ENCODE results near the gene BCL2L14. TPM values are rescaled to one million over a fixed set of nuclear protein-coding genes. Genes with fewer than 3 reads are reported as not detected.
A peak's percentile ranks its signal among the peaks of the same experiment; 100 is the strongest.

BCL2L14 gene
- total and polyA plus RNA-seq, 7 donors, result not detected

DNA sequence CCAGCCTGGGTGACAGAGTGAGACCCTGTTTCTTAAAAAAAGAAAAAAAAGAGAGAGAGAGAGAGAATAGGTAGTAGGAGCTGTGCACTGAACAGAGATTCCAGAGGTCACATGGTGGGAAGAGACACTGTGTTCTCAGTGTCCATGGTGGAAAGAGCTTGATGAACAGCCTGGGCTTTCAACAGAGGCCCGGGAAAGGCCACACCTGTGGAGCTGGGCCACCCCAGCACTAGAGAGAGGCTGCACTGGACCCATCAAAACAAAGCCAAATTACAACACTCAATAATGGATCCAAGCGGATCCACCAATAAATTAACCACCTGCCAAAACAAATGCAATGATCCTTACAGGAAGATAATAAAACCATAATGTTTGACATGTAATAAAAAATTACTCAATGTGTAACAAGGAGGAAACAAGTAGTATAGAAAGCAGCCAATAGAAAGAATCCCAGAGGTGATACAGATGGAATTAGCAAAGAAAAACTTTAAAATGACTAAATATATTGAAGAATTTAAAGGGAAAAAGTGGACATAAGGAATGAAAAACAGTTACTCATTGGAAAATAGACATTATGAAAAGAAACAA lies 44.8 kb upstream of the BCL2L14 start:
- no peak for TF ChIP-seq CTCF (IDR thresholded peaks at IDR 0.05)
- no peaks in the 10 kb centered on the region for H3K36me3 ChIP-seq (ENCODE audit: insufficient read depth in 1 of 2, low read depth in 1 of 2)

DNA sequence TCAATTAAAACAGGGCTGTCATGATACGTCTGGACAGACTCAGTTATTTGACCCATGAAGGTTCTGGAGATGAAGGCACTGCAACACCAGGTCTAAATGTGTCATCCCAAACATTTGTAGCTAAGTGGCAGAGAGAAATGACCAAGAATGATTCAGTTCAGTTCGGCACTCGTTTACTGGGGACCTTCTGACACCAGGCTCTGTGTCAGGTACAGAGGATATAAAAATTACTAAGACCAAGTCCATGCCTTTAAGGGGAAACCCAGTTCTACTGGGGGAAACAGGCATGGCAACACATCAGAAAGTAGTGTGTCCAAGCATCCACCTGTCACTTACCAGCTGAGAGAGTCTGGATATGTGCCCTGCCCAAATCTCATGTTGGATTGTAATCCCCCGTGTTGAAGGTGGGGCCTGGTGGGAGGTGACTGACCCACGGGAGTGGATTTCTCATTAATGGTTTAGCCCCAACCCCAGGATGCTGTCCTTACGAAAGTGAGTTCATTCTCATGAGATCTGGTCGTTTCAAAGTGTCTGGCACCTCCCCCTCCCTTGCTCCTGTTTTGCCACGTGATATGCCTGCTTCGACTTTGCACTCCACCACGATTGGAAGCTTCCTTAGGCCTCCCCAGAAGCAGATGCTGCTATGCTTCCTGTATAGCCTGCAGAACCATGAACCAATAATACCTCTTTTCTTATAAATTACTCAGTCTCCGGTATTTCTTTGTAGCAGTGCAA lies 41.9 kb upstream of the BCL2L14 start:
- DNase-seq, result no peak
- no peaks in the 10 kb centered on the region for H3K9me3 ChIP-seq
- H3K36me3 ChIP-seq (ENCODE audit: insufficient read depth in 1 of 2, low read depth in 1 of 2), result no peaks in the 10 kb centered on the region
- ATAC-seq, result no peak
- H3K4me3 ChIP-seq, result no peak overlapping the region
- no peaks in the 10 kb centered on the region for H3K27me3 ChIP-seq (ENCODE audit: insufficient read depth in 3 of 3, low read length in 2 of 3)
- intact Hi-C loops (cut with DNase I), result no loop called here
- WGBS, 3 donors, result 61 to 79% (median 67%) methylated on average over 11 of the region's 11 CpGs
- H3K27ac ChIP-seq, result no peak overlapping the region
- TF ChIP-seq CTCF (IDR thresholded peaks at IDR 0.05), result no peak
- no peaks in the 10 kb centered on the region for H3K4me1 ChIP-seq

More for the DNA sequence above, 44.8 kb upstream of the BCL2L14 start:
- 78 to 82% (median 81%) methylated on average over 2 of the region's 2 CpGs for WGBS, 3 donors
- DNase-seq, result no peak
- Histone ChIP-seq H3K27me3 (ENCODE audit: insufficient read depth in 3 of 3, low read length in 2 of 3) (no peaks in the 10 kb centered on the region), H3K9me3 (no peaks in the 10 kb centered on the region), H3K4me3 (no peak overlapping the region), H3K4me1 (no peaks in the 10 kb centered on the region), H3K27ac (no peak overlapping the region)
- no peak for ATAC-seq
- intact Hi-C loops (cut with DNase I), result no loop called here

DNA sequence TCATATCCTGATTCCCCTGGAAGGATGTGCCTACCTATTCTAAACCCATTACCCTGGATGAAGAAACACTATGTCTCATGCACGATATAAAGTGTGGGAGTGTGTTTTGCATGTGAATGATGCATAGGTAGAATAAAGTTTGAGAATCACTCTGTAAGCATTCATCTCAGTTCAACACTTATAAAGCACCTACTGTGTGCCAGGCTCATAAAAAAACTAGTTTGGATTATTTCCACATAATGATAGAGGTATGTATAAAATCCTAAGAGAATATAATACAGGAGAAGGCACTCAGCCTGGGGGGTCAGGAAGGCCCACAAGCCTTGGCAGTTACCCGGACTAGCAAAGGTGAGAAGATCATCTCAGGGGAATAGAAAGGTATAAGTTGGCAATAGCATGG lies 41.1 kb upstream of the BCL2L14 start:
- 91 to 95% (median 92%) methylated on average over 2 of the region's 2 CpGs for WGBS, 3 donors
- ATAC-seq, result no peak

DNA sequence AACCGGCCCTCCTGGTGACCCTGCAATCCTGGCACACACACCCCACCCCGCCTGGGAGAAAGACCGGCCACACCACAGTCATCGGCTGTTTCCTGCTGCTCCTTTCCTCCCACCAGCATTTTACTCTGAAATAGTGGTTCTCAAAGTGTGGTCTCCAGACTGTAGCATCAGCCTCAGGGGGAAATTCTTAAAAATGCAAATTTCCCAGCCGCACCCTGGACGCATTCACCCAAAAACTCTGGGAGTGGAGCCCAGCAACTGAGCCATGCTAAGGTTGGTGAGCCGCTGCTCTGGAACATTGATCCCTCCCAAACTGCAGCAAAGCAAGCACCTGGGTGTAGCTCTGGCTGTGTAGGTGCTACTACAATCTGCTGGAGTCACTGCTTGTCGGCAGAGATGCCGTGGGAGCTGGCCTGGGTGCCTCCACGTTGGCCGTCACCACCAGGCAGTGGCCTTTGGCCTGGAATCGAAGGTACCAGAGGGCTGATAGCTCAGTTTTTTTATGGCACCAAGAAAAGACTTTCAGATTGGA lies 38.4 kb upstream of the BCL2L14 start:
- WGBS, 3 donors, result 76 to 78% (median 77%) methylated on average over 12 of the region's 12 CpGs
- DNase-seq, result no peak
- no peaks in the 10 kb centered on the region for H3K4me1 ChIP-seq
- intact Hi-C loops (cut with DNase I), result loop anchor here (1.0 to 5.0 kb wide), 4 partner anchors 385 to 452 kb away; partner anchors contain the start of gene ETV6 (in 1 of the 2)
- no peaks in the 10 kb centered on the region for H3K27me3 ChIP-seq (ENCODE audit: insufficient read depth in 3 of 3, low read length in 2 of 3)
- H3K4me3 ChIP-seq, result peak overlapping the region; percentile 60
- ATAC-seq, result peak in 1 of 4 donors; percentile 19
- H3K27ac ChIP-seq, result no peak overlapping the region
- no peaks in the 10 kb centered on the region for H3K36me3 ChIP-seq (ENCODE audit: insufficient read depth in 1 of 2, low read depth in 1 of 2)
- no peaks in the 10 kb centered on the region for H3K9me3 ChIP-seq
- TF ChIP-seq CTCF (IDR thresholded peaks at IDR 0.05), result no peak

More for the DNA sequence above, 41.1 kb upstream of the BCL2L14 start:
- intact Hi-C loops (cut with DNase I), result loop anchor here in 1 of 2 donors (5.0 kb wide), 2 partner anchors 382 to 407 kb away; partner anchors contain the start of gene ETV6
- Histone ChIP-seq H3K27ac (no peak overlapping the region), H3K4me3 (no peak overlapping the region), H3K4me1 (no peaks in the 10 kb centered on the region), H3K27me3 (ENCODE audit: insufficient read depth in 3 of 3, low read length in 2 of 3) (no peaks in the 10 kb centered on the region), H3K9me3 (no peaks in the 10 kb centered on the region), H3K36me3 (ENCODE audit: insufficient read depth in 1 of 2, low read depth in 1 of 2) (no peaks in the 10 kb centered on the region)
- no peak for DNase-seq
- TF ChIP-seq CTCF (IDR thresholded peaks at IDR 0.05), result no peak
